ENCODE results near the gene STX16.

DNA sequence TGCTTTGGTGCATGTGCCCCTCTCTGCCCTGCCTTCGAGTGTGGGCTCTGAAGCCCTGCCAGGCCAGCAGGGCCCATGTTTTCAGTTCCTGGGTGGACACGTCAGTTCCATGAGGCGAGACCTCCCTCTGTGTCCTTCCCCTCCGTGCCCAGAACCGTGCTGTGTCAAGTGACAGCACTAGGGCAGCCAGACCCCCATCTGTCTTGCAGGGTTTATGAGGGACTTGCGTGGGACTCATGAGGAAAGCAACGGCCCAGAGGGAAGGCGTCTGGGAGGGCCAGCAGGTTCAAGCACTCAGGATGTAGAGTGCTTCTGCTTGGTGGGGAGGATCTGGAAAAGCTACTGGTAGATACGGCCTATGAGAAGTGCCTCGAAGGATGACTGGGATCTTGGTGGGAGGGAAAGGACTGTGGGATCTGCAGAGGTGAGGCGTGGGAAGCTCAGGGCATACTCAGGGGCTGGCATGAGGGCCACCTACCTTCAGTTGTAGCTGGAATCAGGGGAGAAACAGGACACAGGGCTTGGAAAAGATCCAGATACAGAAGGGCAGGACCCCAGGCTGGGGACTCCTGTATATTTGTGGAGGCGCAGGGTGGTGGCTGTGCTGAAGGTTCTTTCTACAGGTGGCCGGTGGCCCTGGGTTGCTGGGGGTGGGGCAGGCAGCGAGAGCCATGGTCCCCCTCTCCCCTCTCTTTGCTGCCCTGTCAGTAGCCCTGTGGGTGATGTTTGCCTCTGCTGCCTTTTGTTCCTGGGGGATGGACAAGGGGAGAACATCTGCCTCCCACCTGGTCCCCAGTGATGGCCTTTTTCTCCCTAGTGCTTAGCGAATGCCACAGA lies 47.0 kb downstream of the STX16 start:
- TF ChIP-seq, protein P1, sequence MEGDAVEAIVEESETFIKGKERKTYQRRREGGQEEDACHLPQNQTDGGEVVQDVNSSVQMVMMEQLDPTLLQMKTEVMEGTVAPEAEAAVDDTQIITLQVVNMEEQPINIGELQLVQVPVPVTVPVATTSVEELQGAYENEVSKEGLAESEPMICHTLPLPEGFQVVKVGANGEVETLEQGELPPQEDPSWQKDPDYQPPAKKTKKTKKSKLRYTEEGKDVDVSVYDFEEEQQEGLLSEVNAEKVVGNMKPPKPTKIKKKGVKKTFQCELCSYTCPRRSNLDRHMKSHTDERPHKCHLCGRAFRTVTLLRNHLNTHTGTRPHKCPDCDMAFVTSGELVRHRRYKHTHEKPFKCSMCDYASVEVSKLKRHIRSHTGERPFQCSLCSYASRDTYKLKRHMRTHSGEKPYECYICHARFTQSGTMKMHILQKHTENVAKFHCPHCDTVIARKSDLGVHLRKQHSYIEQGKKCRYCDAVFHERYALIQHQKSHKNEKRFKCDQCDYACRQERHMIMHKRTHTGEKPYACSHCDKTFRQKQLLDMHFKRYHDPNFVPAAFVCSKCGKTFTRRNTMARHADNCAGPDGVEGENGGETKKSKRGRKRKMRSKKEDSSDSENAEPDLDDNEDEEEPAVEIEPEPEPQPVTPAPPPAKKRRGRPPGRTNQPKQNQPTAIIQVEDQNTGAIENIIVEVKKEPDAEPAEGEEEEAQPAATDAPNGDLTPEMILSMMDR (IDR thresholded peaks at IDR 0.05), result no peak
- no peak for TF ChIP-seq POLR2A (IDR thresholded peaks at IDR 0.05)

Data from esophagus squamous epithelium (tissue), 4 donors.